Activated CD4-positive, alpha-beta T cell treated with anti-CD3 and anti-CD28 coated beads for 48 hours (primary cell): ENCODE measurements around the gene ZC3H6.
A peak's percentile ranks its signal among the peaks of the same experiment; 100 is the strongest.

Source experiments
- DNase-seq: peaks from one replicate; pipeline ENCODE4 v3.0.0-alpha.2; 2020

Gene ZC3H6, protein sequence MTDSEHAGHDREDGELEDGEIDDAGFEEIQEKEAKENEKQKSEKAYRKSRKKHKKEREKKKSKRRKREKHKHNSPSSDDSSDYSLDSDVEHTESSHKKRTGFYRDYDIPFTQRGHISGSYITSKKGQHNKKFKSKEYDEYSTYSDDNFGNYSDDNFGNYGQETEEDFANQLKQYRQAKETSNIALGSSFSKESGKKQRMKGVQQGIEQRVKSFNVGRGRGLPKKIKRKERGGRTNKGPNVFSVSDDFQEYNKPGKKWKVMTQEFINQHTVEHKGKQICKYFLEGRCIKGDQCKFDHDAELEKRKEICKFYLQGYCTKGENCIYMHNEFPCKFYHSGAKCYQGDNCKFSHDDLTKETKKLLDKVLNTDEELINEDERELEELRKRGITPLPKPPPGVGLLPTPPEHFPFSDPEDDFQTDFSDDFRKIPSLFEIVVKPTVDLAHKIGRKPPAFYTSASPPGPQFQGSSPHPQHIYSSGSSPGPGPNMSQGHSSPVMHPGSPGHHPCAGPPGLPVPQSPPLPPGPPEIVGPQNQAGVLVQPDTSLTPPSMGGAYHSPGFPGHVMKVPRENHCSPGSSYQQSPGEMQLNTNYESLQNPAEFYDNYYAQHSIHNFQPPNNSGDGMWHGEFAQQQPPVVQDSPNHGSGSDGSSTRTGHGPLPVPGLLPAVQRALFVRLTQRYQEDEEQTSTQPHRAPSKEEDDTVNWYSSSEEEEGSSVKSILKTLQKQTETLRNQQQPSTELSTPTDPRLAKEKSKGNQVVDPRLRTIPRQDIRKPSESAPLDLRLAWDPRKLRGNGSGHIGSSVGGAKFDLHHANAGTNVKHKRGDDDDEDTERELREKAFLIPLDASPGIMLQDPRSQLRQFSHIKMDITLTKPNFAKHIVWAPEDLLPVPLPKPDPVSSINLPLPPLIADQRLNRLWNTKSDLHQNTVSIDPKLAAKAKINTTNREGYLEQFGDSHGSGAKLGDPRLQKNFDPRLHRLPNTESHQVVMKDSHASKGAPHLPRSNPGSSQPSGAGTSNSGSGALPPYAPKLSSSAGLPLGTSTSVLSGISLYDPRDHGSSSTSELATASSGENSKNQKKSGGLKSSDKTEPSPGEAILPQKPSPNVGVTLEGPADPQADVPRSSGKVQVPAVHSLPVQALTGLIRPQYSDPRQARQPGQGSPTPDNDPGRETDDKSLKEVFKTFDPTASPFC

GRCh38 chr2:112275311-112275886 lies at the start of gene ZC3H6:
TSS of gene ZC3H6 (plus strand) at chr2:112275597. CDS start at chr2:112275995, 398 bp downstream.
- peak; percentile 100 for DNase-seq

- DNase-seq: no peak
Observed at GRCh38 chr2:112229348-112229747, 46.0 kb upstream of the ZC3H6 start.

DNA sequence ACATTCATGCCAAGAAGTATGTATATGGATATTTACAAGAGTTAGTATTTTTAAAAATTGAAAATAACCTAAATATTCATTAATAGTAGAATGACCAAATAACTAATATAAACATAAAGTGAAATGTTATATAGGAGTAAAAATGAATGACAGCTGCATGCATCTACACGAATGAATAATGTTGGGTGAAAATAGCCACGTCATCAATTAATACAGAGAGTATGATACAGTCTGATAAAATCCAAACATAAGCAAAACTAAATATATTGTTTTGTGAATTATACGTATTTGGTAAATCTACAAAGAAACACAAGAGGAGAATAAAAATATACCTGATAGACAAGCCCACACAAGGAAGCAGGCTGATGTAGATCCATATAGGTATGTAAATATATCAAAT lies 45.0 kb upstream of the ZC3H6 start:
- no peak for DNase-seq

DNA sequence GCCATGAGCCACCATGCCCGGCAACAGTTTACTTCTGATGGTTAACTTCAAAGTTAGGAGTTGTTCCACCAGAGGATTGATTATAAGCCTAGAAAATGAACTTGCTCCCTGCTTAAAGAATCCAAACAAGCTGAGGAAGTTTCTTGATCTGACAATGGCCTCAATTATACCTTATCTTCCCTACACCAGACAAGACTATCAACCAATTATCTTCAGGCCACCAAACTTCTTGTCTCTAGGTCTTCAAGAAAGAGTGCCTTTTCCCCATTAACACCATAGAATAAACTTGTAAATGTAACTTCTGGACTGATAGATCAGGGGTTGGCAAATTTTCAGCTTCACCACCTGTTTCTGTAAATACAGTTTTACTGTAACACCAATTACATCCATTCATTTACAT lies 35.5 kb upstream of the ZC3H6 start:
- DNase-seq: no peak

GRCh38 chr2:112242384-112242783 lies 33.0 kb upstream of the ZC3H6 start:
- no peak for DNase-seq

GRCh38 chr2:112243233-112243632 lies 32.2 kb upstream of the ZC3H6 start:
- no peak for DNase-seq

DNA sequence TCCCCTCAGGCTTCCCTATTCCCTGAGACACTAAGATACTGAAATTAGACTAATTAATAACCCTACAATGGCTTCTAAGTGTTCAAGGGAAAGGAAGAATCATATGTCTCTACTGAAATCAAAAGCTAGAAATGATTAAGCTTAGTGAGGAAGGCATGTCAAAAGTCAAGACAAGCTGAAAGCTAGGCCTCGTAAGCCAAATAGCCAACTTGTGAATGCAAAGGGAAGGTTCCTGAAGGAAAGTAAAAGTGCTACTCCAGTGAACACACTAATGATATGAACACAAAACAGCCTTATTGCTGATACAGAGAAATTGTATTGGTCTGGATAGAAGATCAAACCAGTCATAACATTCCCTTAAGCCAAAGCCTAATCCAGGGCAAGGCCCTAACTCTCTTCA lies 30.5 kb upstream of the ZC3H6 start:
- DNase-seq: no peak

DNA sequence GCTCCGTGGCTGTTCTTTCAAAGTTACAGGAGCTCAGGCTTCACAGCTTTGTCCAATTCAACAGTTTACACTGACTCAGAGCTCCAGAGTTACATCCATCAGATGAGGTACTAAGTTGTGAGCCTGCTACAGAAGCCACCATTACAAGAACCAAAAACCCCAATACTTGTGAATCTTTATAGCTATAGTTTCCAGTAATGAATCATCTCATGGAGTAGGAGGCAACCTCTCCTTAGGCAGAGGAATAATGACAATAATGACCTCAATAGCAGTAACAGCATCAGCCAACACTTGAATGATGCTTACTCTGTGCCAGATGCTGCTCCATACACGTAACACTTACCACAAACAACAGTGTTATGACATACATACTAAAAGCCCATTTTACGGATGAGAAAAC lies 24.1 kb upstream of the ZC3H6 start:
- no peak for DNase-seq

- no peak for DNase-seq
Observed at GRCh38 chr2:112253261-112253815, 22.1 kb upstream of the ZC3H6 start.

DNA sequence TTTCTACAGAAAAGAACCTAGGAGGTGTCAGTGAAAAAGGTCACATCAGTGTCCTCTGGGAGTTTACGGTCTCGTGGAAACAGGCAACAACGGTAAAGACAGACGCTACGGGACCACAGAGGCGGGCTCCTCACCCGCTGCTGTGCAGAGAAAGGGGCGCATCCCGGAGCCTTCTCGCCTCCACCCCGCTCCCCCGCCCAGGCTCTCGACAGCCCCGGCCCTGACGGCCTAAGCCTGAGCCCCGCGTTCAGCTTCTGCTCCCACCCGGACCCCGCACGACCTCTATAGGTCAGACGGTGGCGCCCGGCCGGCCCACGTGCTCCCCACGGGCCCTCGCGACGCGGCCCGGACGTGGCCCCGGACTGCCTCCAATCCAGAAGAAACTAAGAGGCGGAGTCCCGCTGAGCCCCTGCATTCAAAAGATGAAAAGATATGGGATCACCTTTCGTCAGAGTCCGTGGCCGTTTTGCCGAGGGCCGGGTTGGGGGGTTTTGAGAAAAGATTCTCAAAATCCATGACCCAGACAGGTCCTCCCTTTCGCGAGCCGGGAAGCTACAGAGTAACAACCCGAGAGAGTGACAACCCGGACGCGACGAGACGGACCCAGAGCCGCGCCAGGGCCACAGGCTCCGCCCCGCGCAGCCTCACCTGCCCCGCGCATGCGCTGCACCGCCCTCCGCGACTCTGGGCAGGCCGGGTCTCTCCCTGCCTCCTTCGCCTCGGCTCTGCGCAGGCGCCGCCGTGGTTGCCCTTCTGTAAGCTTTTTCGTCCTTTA lies 20.7 kb upstream of the ZC3H6 start, which contains the start of gene ZC3H8:
Gene ZC3H8, minus strand, starts transcription at position 577 of the 775 bp plus-strand sequence. Its CDS starts 61 bp downstream, at position 516.
- DNase-seq: peak; percentile 97

DNA sequence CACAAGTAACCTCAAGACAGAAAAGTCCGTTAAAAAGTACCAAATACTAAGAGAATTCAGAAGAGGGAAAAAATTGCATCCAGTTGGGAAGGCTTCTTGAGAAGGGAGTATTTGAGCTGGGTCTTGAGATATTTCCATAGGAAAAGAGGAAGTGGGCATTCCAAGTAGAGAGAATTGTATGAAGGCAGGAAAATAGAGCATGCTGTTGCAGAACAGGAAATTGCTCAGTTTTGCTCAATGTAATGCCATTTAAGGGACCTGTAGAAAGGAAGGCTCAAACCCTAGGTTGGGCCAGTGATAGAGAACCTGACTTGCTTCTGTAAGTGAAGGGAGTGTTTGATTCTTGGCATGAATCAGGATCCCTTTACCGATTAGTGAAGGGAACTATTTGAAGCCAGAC lies 19.5 kb upstream of the ZC3H6 start:
- DNase-seq: no peak

- no peak for DNase-seq
Observed at GRCh38 chr2:112256654-112257053, 18.7 kb upstream of the ZC3H6 start.

GRCh38 chr2:112257575-112257974 lies 17.8 kb upstream of the ZC3H6 start:
- DNase-seq: peak; percentile 39

DNA sequence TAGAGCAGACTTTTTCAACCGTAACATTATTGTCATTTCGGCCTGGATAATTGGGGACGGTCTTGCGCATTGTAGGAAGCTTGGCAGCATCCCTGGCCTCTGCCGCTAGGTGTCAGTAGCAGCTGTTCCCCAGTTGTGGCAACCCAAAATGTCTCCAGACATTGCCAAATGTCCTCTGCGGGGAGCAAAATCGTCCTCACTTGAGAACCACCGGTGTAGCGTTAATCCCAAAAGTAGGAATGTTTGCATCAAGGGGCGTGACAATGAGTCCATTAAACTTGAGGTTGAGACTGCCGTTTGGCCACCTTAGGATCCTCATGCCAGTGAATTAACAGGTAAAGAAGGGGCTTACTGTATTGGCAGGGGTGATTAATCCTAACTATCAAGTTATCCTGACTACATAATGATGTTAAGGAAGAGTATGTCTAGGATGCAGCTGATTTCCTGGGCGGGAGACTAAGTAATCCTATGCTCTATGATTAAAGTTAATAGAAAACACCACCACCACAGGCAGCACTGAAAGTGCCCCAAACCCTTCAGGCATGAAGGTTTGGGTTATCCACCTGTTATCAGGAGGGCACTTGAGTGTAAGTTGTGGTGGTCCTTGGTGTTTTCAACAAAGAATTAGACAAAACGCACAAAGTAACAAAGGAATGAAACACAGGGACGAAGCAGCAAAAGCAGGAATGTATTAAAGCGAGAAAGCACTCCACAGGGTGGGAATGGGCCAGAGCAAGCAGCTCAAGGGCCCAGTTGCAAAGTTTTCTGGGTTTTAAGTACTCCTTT lies 15.7 kb upstream of the ZC3H6 start:
- peak; percentile 90 for DNase-seq

GRCh38 chr2:112260295-112260625 lies 15.1 kb upstream of the ZC3H6 start:
- no peak for DNase-seq

DNA sequence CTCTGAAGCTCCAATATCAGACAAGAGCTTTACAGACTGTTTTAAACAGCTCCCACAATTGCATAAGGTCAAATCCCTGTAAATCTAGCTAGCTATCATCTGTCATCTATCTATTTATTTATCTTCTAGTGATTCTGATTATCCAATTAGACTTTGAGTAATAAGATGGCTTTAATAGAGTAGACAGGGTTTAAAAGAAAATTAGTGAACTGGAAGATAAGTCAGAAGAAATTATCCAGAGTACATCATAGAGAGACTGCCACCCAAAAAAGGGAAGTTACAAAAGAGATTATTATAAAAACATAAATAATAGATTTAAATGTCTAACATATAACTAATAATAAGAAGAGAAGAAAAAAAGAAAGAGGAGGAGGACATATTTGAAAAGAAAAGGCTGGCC lies 12.5 kb upstream of the ZC3H6 start:
- DNase-seq: no peak

DNA sequence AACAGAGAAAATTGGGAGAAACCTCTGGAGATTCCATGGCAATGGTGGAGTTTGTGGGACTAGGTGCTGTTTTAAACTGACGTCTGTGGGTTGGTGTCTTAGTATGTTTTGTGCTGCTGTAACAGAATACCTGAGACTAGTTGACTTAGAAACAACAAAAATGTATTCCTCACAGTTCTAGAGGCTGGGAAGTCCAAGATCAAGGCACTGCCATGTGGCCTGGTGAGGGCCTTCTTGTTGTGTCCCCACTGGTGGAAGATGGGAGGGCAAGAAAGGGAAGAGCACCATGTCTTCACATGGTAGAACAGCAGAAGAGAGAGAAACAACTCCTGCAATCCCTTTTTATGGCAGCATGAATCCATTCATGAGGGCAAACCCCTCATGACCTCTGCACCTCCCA lies 6.8 kb upstream of the ZC3H6 start:
- DNase-seq: no peak

DNA sequence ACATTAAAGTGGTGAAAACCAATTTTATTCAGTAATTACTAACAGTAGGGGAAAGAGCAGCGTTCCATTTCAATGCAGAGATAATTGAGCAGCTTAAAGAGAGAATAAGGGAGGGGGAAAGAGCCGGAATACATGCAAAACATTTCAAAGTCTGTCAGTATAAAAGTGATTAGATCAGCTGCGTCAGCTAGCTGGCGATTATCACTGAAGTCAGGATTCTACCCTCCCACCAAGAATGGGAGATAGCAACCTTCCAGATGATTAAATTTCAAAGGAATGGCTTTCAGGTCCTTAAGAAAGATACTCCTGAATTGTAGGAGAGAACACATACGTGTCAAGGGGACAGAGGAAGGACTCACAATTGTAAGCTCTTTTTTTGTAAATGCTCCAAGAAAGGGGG lies 2.7 kb upstream of the ZC3H6 start:
- no peak for DNase-seq

DNA sequence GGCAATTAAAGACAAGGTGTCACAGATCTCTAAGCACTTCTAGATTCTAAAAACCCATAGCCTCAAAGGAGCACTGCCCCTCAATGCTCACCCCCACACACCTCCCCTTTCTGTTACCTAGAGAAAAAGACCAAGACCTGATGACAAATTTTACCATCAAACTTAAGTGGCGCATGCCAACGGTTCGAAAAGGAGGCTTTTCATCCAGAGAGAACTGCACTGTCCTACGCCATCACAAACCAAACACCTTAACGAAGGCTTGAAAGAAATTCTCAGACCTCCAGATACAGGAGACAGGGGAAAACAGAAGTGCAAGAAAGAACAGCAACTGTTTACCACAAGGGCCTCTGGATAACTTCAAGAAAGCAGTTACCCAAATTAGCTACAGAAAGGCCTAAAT lies 2.0 kb upstream of the ZC3H6 start:
- no peak for DNase-seq

DNA sequence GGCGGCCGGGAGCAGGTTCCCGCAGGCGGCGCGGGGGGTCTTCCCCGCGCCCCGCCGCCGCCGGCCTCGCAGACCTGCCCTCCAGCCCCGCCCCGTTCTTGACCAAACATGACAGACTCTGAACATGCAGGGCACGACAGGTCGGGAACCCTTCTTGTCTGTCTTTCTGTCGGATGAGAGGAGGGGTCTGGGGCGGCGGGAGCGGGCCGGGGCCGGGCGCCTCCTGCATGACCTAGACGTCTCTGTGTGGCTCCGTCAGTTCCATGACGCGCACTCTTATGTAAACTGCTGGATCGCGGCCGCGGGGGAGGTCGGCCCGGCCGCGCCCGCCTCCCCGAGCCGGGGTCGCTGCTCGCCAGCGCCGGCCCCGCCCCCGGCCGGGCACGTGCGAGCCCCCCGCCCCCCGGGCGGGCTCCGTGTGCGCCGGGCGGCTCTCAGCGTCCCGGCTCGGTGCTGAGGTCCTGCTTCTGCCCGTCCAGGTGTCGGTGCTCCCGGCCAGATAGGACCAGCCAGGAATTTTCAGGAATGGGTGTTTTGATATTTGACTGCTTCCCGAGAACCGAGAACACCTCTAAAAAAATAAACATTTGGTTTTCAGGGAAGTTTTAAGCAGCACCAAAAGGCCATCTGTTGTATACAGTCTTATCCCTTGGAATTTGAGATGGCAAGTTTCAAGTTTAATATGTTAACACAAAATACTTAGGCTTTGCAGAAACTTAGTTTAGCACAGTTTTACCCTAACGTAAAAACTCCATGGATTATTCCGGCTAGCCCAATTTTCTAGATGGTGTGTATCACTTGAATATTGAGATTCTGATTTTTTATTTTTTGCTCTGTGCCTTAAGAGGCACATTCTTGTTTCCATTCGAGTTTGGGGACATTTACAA lies 733 bp downstream of the ZC3H6 start:
- DNase-seq: peak; percentile 84
